ENCODE data around the gene LINC01488. TPM values are rescaled to one million over a fixed set of nuclear protein-coding genes. Genes with fewer than 3 reads are reported as not detected.

LINC01488 gene
- total RNA-seq, 2 experiments from 2014 or later = not detected

DNA sequence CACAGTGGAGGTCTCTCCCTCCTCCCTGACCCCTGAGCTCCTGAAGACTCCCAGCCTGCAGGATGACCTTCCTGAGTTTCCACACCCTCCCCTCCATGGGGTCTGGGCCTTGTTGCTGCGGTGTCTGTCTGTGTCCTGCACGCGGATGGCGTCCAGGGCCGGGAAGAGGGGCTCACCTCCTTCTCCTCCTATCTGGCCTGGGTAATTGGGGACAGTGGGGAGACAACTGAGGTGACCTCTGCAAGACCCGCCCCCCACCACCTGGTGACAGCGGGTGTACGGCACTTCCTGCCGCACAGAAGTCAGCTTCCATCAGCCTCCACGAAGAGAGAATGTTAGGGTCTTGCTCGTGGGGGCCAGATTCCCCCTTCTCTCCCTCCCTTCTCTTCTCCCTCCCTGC lies 31.7 kb downstream of the LINC01488 start:
- Histone ChIP-seq H3K4me1 (ENCODE audit: insufficient read depth, low read length) (no peaks in the 10 kb centered on the region), H3K27ac (ENCODE audit: low read depth in 1 of 2, low read length in 2 of 2) (no peak overlapping the region), H3K36me3 (ENCODE audit: insufficient read depth, low read length) (no peaks in the 10 kb centered on the region), H3K9me3 (ENCODE audit: control insufficient read depth in 1 of 2, insufficient read depth in 1 of 2, low read length in 2 of 2) (peaks cover 0 to 18% of the 10 kb centered on the region in 2 experiments), H3K27me3 (ENCODE audit: control insufficient read depth in 1 of 2, insufficient read depth in 2 of 2, low read length in 2 of 2) (no peaks in the 10 kb centered on the region), H3K4me3 (ENCODE audit: low read length) (no peak overlapping the region)
- Mint-ChIP-seq H3K27ac (no peak overlapping the region), H3K4me1 (ENCODE audit: low read depth) (peaks cover 5% of the 10 kb centered on the region), H3K9me3 (peaks cover 3% of the 10 kb centered on the region), H3K4me3 (no peak overlapping the region), H3K36me3 (ENCODE audit: low read depth) (no peaks in the 10 kb centered on the region), H3K27me3 (peaks cover 9% of the 10 kb centered on the region)
- ChIA-PET CTCF (no interaction called here), POLR2A (interaction anchor here (0.5 kb wide), 1 partner anchor 199 kb away, joined by 3 read pairs; no protein-coding TSS in a partner anchor)
- DNase-seq (no peak), ATAC-seq (ENCODE audit: poor library complexity) (no peak)
- no peak for TF ChIP-seq CTCF (IDR thresholded peaks at IDR 0.05)
- intact Hi-C loops (cut with DNase I, micrococcal nuclease) = no loop called here

DNA sequence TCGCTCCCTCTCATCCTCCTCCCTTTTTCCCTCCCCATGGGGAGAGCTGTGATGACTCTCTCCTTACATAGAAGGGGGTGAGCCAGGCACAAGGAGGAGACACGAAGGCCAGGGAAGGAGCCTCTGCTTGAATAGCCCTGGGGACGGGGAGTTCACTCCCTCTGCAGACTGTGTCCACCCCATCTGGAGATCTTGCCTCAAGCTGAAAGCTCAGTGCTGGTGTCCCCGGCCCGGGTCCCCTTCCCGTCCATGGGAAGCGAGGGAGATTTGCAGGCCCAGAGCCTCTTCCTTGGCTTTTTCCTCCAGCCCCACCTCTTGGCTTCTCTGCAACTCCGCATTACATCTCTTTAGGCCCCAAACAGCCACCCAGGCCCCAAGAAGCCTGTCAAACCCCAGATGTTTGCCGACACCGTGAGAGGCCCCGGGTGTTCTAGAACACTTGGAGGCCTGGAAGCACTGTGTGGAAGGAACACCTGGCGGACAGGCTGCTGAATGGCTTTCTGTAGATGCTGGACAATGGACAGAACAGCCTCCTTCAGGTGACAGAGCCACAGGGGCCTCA lies 32.3 kb downstream of the LINC01488 start:
- CTCF ChIA-PET = no interaction called here
- Histone ChIP-seq H3K36me3 (ENCODE audit: insufficient read depth, low read length) (no peaks in the 10 kb centered on the region), H3K4me1 (ENCODE audit: insufficient read depth, low read length) (no peaks in the 10 kb centered on the region), H3K4me3 (ENCODE audit: low read length) (no peak overlapping the region), H3K27ac (ENCODE audit: low read depth in 1 of 2, low read length in 2 of 2) (no peak overlapping the region), H3K27me3 (ENCODE audit: control insufficient read depth in 1 of 2, insufficient read depth in 2 of 2, low read length in 2 of 2) (no peaks in the 10 kb centered on the region), H3K9me3 (ENCODE audit: control insufficient read depth in 1 of 2, insufficient read depth in 1 of 2, low read length in 2 of 2) (peaks cover 0 to 18% of the 10 kb centered on the region in 2 experiments)
- intact Hi-C loops (cut with DNase I, micrococcal nuclease) = no loop called here
- POLR2A ChIA-PET = interaction anchor here (0.5 kb wide), 1 partner anchor 198 kb away, joined by 3 read pairs; no protein-coding TSS in a partner anchor
- H3K4me1 Mint-ChIP-seq (ENCODE audit: low read depth) = peaks cover 4% of the 10 kb centered on the region
- DNase-seq (no peak), ATAC-seq (ENCODE audit: poor library complexity) (no peak)
- H3K4me3 Mint-ChIP-seq = no peak overlapping the region
- H3K9me3 Mint-ChIP-seq = peaks cover 8% of the 10 kb centered on the region
- H3K27ac Mint-ChIP-seq = no peak overlapping the region
- H3K36me3 Mint-ChIP-seq (ENCODE audit: low read depth) = no peaks in the 10 kb centered on the region
- no peak for TF ChIP-seq CTCF (IDR thresholded peaks at IDR 0.05)
- peaks cover 14% of the 10 kb centered on the region for H3K27me3 Mint-ChIP-seq

- peaks cover 0 to 18% of the 10 kb centered on the region in 2 experiments for H3K9me3 ChIP-seq (ENCODE audit: control insufficient read depth in 1 of 2, insufficient read depth in 1 of 2, low read length in 2 of 2)
- TF ChIP-seq CTCF (IDR thresholded peaks at IDR 0.05) = no peak
- H3K27me3 ChIP-seq (ENCODE audit: control insufficient read depth in 1 of 2, insufficient read depth in 2 of 2, low read length in 2 of 2) = no peaks in the 10 kb centered on the region
- no peaks in the 10 kb centered on the region for H3K36me3 ChIP-seq (ENCODE audit: insufficient read depth, low read length)
- Mint-ChIP-seq H3K9me3 (peaks cover 9% of the 10 kb centered on the region), H3K27me3 (peaks cover 14% of the 10 kb centered on the region), H3K4me3 (no peak overlapping the region), H3K36me3 (ENCODE audit: low read depth) (no peaks in the 10 kb centered on the region), H3K27ac (no peak overlapping the region), H3K4me1 (ENCODE audit: low read depth) (no peaks in the 10 kb centered on the region)
- H3K4me1 ChIP-seq (ENCODE audit: insufficient read depth, low read length) = no peaks in the 10 kb centered on the region
- DNase-seq = no peak
- intact Hi-C loops (cut with DNase I, micrococcal nuclease) = no loop called here
- no peak overlapping the region for H3K27ac ChIP-seq (ENCODE audit: low read depth in 1 of 2, low read length in 2 of 2)
- no peak for ATAC-seq (ENCODE audit: poor library complexity)
- CTCF ChIA-PET = no interaction called here
- H3K4me3 ChIP-seq (ENCODE audit: low read length) = no peak overlapping the region
- POLR2A ChIA-PET = no interaction called here
These were observed 33.3 kb downstream of the LINC01488 start for GRCh38 chr11:69514771-69515170.

Measured in CD4-positive, alpha-beta T cell (primary cell).